ENCODE measurements around the gene ZNF619.

ZNF619 gene

DNA sequence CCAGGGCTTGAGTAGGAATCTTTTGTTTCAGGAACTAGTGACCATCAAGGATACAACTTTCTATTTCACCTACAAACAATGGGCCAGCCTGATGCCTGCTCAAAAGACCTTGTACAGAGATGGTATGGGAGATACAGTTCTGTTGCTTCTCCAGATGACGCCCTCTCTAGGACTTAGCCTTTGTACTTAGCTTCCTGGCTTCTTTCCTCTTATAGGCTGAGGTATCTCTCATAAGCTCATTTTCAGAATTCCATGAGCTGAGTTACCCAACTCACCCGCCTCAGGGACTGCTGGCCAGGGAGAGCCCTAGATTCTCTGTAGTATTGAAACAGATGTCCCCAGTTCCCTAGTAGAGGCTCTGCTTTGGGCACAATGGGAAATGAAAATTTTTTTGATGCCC lies 20.4 kb downstream of the ZNF619 start:
- no peak for DNase-seq (ENCODE audit: extremely low read depth, low read depth)

DNA sequence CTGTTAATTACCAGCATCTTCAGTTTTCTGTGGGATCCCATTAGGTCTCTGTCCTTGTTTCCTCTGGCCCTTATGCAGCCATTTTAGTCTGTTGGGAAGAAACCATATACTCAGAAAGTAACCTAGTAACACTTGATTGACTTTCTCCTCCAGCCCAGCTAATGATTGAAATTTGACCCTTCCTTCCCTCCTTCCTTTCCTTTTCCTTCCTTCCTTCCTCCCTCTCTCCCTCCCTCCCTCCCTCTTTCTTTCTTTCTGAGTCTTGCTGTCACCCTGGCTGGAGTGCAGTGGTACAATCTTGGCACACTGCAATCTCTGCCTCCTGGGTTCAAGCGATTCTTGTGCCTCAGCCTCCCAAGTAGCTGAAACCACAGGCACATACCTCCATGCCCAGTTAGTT lies 23.0 kb downstream of the ZNF619 start:
- DNase-seq (ENCODE audit: extremely low read depth, low read depth) = no peak

More for the DNA sequence above, 20.4 kb downstream of the ZNF619 start:
- TF ChIP-seq, protein P1, sequence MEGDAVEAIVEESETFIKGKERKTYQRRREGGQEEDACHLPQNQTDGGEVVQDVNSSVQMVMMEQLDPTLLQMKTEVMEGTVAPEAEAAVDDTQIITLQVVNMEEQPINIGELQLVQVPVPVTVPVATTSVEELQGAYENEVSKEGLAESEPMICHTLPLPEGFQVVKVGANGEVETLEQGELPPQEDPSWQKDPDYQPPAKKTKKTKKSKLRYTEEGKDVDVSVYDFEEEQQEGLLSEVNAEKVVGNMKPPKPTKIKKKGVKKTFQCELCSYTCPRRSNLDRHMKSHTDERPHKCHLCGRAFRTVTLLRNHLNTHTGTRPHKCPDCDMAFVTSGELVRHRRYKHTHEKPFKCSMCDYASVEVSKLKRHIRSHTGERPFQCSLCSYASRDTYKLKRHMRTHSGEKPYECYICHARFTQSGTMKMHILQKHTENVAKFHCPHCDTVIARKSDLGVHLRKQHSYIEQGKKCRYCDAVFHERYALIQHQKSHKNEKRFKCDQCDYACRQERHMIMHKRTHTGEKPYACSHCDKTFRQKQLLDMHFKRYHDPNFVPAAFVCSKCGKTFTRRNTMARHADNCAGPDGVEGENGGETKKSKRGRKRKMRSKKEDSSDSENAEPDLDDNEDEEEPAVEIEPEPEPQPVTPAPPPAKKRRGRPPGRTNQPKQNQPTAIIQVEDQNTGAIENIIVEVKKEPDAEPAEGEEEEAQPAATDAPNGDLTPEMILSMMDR (IDR thresholded peaks at IDR 0.05; ENCODE audit: low read depth, low read length) = no peak

DNA sequence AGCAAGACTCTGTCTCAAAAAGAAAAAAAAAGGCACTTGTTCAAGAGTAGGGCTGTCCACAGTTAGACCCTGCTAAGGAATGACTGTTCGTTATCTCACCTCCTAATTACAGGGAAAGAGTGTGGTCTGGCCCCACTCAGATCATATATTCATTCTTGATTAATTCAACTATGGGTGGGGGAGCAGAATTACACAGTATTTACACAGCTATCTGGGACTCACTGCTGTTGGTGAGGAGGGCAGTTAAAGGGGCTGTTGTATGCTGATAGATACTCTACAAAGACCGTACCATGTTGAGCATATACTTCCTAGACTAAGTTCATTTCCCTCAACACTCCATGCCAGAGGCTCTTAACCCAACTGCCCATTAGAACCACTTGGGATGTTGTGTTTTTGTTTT lies 25.1 kb downstream of the ZNF619 start:
- TF ChIP-seq, protein P1 (IDR thresholded peaks at IDR 0.05; ENCODE audit: low read depth, low read length) = no peak
- DNase-seq (ENCODE audit: extremely low read depth, low read depth) = no peak

More for the DNA sequence above, 23.0 kb downstream of the ZNF619 start:
- TF ChIP-seq, protein P1 (IDR thresholded peaks at IDR 0.05; ENCODE audit: low read depth, low read length) = no peak

DNA sequence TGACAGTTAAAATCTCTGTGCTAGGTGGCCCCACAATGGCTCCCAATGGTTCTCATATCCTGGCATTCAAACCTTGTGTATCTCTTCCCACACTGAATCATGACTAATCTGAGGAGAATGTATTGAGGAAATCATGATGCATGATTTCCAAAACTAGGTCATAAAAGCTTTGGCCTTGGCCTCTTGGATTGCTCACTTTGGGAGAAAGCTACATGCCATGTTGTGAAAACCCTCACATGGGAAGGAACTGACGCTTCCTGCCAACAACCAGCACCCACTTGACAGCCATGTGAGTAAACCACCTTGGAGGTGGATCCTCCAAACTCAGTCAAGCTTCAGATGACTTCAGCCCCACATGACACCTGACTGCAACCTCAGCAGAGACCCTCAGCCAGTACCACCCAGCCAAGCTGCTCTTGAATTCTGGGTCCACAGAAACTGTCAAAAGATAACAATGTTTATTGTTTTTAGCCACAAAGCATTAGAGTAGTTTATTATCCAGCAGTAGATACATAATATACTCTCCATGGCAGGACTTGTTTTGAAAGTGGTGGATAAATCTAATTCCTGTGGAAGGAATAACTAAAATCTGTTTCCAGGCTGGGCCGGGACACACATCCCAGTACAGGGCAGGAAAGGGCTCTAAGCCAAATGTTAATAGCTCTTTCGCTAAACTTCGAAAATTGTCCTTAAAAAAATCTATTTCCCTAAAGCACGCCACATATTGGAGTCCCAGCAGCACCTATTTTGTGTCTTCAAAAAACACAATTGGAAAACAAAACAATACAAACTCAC lies 27.9 kb downstream of the ZNF619 start:
- TF ChIP-seq, protein P1 (IDR thresholded peaks at IDR 0.05; ENCODE audit: low read depth, low read length) = no peak
- peak; percentile 67 for DNase-seq (ENCODE audit: extremely low read depth, low read depth)

DNA sequence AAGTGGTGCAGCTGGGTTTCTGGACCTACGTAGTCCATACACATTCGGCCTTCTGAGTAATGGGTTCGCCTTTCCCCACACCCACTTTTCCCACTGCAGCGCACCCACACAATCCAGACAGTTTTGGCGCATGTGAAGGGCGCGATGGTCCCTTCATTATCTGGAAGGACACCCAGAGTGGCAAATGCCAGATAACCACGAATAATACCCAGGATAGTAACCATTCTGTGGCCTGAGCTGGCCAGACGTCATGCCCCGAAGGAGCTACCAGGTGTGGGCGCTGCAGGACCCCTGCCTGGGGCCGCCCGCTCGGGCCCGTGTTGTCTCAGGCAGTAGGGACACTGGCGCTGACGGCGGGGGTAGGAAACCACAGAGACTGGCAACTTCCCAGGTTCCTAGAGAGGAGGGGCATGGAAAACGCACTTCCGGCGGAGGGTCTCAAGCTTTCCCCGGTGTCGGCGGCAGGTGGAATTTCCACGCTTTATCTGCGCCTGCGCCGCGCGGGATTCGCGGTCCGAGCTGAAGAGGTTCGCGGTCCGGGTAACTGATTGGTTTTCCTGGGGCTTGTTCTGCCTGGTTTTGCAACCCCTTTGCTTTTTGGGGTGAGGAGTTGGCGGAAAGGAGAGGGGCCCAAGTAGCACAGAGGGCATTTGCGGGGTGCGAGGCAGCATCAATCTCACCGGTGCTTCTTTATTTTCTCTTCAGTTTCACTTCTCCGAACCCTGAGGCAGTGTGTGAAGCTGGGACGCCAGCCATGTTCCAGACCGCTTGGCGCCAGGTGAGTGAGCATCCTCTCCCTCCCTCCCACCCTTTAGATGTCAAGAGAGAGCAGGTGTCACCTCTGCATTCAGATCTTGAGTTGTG lies 28.9 kb downstream of the ZNF619 start, which contains the start of gene ZNF620:
ZNF620 (plus strand) TSS at position 441 of the 864 bp plus-strand sequence; CDS start at position 755, 314 bp downstream.
- TF ChIP-seq, protein P1 (IDR thresholded peaks at IDR 0.05; ENCODE audit: low read depth, low read length) = peak; percentile 35
- DNase-seq (ENCODE audit: extremely low read depth, low read depth) = no peak

DNA sequence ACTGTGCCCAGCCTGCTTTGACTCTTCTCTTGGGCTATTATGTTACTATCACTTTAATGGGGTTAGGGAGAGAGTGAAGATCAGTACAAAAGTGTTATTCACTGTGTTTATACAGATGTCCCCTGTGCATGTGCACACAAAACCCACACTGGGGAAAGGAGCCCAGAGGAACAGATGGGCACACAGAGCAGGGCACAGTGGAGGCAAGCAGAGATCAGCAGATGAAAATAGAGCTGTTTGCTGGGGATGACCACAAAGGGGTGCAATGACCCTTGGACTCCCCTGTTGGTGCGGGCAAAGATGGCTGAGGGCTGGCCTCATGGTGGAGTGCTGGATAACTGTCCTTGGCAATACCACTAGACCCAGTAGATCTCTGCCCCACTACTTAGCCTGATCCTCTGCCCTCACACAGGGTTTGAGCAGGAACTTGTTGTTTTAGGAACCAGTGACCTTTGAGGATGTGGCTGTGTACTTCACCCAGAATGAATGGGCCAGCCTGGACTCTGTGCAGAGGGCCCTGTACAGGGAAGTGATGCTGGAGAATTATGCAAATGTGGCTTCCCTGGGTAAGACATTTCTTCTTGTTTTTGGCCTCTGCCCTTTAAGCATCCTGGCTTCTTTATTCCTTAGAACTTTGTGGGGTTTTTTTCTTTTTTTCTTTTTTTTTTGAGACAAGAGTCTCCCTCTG lies 34.3 kb downstream of the ZNF619 start:
- DNase-seq (ENCODE audit: extremely low read depth, low read depth) = no peak
- TF ChIP-seq, protein P1 (IDR thresholded peaks at IDR 0.05; ENCODE audit: low read depth, low read length) = no peak

All from AG09319 (cell line).